CD8-positive, alpha-beta memory T cell (primary cell): ENCODE data around the gene SPATA19. TPM values are rescaled to one million over a fixed set of nuclear protein-coding genes. Genes with fewer than 3 reads are reported as not detected.

Source experiments
- CTCF ChIA-PET: fragments of 350-600 bp; sonication (Branson Sonifier 250); formaldehyde crosslinking; loops from one replicate; lab custom pipeline; 2021; ENCODE audit warnings: antibody characterized with exemption; lab: Charles Lee
- POLR2A ChIA-PET: fragments of 350-600 bp; sonication (Branson Sonifier 250); formaldehyde crosslinking; loops from one replicate; lab custom pipeline; 2021; ENCODE audit warnings: antibody characterized with exemption; lab: Charles Lee
- DNase-seq, 5 donors: peaks; one replicate each; pipeline versions ENCODE4 v3.0.0 to v3.0.0-alpha.2; 2020 to 2022; ENCODE audit warnings: mixed read lengths in 1 of 5
- H3K27ac ChIP-seq: one replicate; pipeline ENCODE4 v1.7.0; 2013; ENCODE audit warnings: low read depth, mild to moderate bottlenecking, low read length, moderate library complexity
- H3K27me3 ChIP-seq: 2 replicates; pipeline ENCODE4 v1.7.0; 2013; ENCODE audit warnings: low read length, mild to moderate bottlenecking; ENCODE audit not compliant: insufficient read depth, poor library complexity, severe bottlenecking
- H3K36me3 ChIP-seq: 2 replicates; pipeline ENCODE4 v1.7.0; 2013; ENCODE audit warnings: mild to moderate bottlenecking, low read length, moderate library complexity; ENCODE audit not compliant: insufficient read depth
- H3K4me1 ChIP-seq: 2 replicates; pipeline ENCODE4 v1.7.0; 2013; ENCODE audit warnings: mild to moderate bottlenecking, low read length, moderate library complexity; ENCODE audit not compliant: insufficient read depth
- H3K4me3 ChIP-seq: 2 replicates; pipeline ENCODE4 v1.7.0; 2013; ENCODE audit warnings: mild to moderate bottlenecking, low read length
- H3K9me3 ChIP-seq: 2 replicates; pipeline ENCODE4 v1.7.0; 2013; ENCODE audit warnings: mild to moderate bottlenecking, low read length
- H3K27ac Mint-ChIP-seq, 8 donors: one replicate each; pipeline ENCODE4 v1.8.0; 2020 to 2021; ENCODE audit warnings: mixed read lengths in 8 of 8, mild to moderate bottlenecking in 6 of 8, inconsistent platforms in 3 of 8, moderate library complexity in 3 of 8
- H3K27me3 Mint-ChIP-seq, 2 donors: one replicate each; pipeline ENCODE4 v1.8.0; 2020 to 2021; ENCODE audit warnings: mixed read lengths in 2 of 2, mild to moderate bottlenecking in 1 of 2, moderate library complexity in 1 of 2
- H3K36me3 Mint-ChIP-seq, 3 donors: one replicate each; pipeline ENCODE4 v1.8.0; 2020 to 2021; ENCODE audit warnings: mixed read lengths in 3 of 3, inconsistent platforms in 1 of 3, mild to moderate bottlenecking in 1 of 3
- H3K4me1 Mint-ChIP-seq, 3 donors: one replicate each; pipeline ENCODE4 v1.8.0; 2020 to 2021; ENCODE audit warnings: mixed read lengths in 3 of 3, inconsistent platforms in 1 of 3, mild to moderate bottlenecking in 1 of 3
- H3K4me3 Mint-ChIP-seq, 7 donors: one replicate each; pipeline ENCODE4 v1.8.0; 2020 to 2021; ENCODE audit warnings: mixed read lengths in 7 of 7, mild to moderate bottlenecking in 6 of 7, moderate library complexity in 4 of 7, inconsistent platforms in 2 of 7
- H3K9me3 Mint-ChIP-seq, 5 donors: one replicate each; pipeline ENCODE4 v1.8.0; 2020 to 2022; ENCODE audit warnings: mixed read lengths in 5 of 5, mild to moderate bottlenecking in 3 of 5, moderate library complexity in 2 of 5, inconsistent platforms in 1 of 5
- polyA plus RNA-seq: library from polyadenylated mRNA; unstranded; fragments of 300-500 nt; fragmentation: Illumina TruSeq; gene quantifications from one replicate; pipeline ENCODE4 v1.2.3, GENCODE V29; 2021
- total RNA-seq, 2 experiments: library from RNA; stranded (reverse); gene quantifications; one replicate each; pipeline ENCODE4 v1.2.3, GENCODE V29; 2021

The SPATA19 gene
- total RNA-seq (not detected), polyA plus RNA-seq (not detected)

GRCh38 chr11:133845413-133845812 is at the start of gene SPATA19:
TSS of gene SPATA19 (minus strand) at chr11:133845513. CDS start at chr11:133845446, 67 bp downstream.
- H3K36me3 Mint-ChIP-seq: no peaks in the 10 kb centered on the region
- no peaks in the 10 kb centered on the region for H3K4me1 Mint-ChIP-seq
- Histone ChIP-seq H3K36me3 (no peaks in the 10 kb centered on the region), H3K4me1 (no peaks in the 10 kb centered on the region), H3K27me3 (no peaks in the 10 kb centered on the region), H3K9me3 (no peaks in the 10 kb centered on the region), H3K27ac (no peak within 1 kb of the TSS), H3K4me3 (no peak within 1 kb of the TSS)
- DNase-seq: no peak
- H3K27me3 Mint-ChIP-seq: peaks cover 3 to 19% of the 10 kb centered on the region in 2 donors
- peaks cover 0 to 7% (median 2%) of the 10 kb centered on the region in 5 donors for H3K9me3 Mint-ChIP-seq
- no peak within 1 kb of the TSS for H3K27ac Mint-ChIP-seq
- CTCF ChIA-PET: no interaction called here
- POLR2A ChIA-PET: no interaction called here
- no peak within 1 kb of the TSS for H3K4me3 Mint-ChIP-seq

- no peaks in the 10 kb centered on the region for H3K4me1 ChIP-seq
- no peak overlapping the region for H3K27ac Mint-ChIP-seq
- no peaks in the 10 kb centered on the region for H3K9me3 Mint-ChIP-seq
- no peaks in the 10 kb centered on the region for H3K27me3 ChIP-seq
- H3K4me3 ChIP-seq: no peak overlapping the region
- peaks cover 11 to 12% of the 10 kb centered on the region in 2 donors for H3K27me3 Mint-ChIP-seq
- no peak for DNase-seq
- H3K9me3 ChIP-seq: no peaks in the 10 kb centered on the region
- H3K36me3 Mint-ChIP-seq: peaks cover 0 to 4% (median 3%) of the 10 kb centered on the region in 3 donors
- H3K4me3 Mint-ChIP-seq: no peak overlapping the region
- no peaks in the 10 kb centered on the region for H3K36me3 ChIP-seq
- H3K4me1 Mint-ChIP-seq: no peaks in the 10 kb centered on the region
- H3K27ac ChIP-seq: no peak overlapping the region
- POLR2A ChIA-PET: no interaction called here
- CTCF ChIA-PET: no interaction called here
Observed at GRCh38 chr11:133895061-133895479, 49.8 kb upstream of the SPATA19 start.

- Histone ChIP-seq H3K4me1 (no peaks in the 10 kb centered on the region), H3K27ac (no peak overlapping the region), H3K9me3 (no peaks in the 10 kb centered on the region), H3K27me3 (peaks cover 3% of the 10 kb centered on the region), H3K4me3 (no peak overlapping the region), H3K36me3 (no peaks in the 10 kb centered on the region)
- H3K27ac Mint-ChIP-seq: no peak overlapping the region
- CTCF ChIA-PET: no interaction called here
- no peaks in the 10 kb centered on the region for H3K4me1 Mint-ChIP-seq
- H3K9me3 Mint-ChIP-seq: no peaks in the 10 kb centered on the region
- H3K4me3 Mint-ChIP-seq: no peak overlapping the region
- H3K36me3 Mint-ChIP-seq: peaks cover 0 to 4% (median 2%) of the 10 kb centered on the region in 3 donors
- no peak for DNase-seq
- peaks cover 11 to 22% of the 10 kb centered on the region in 2 donors for H3K27me3 Mint-ChIP-seq
- POLR2A ChIA-PET: no interaction called here
Observed at GRCh38 chr11:133893381-133893780, 48.1 kb upstream of the SPATA19 start.

- Histone ChIP-seq H3K9me3 (no peaks in the 10 kb centered on the region), H3K36me3 (no peaks in the 10 kb centered on the region), H3K27me3 (peaks cover 3% of the 10 kb centered on the region), H3K27ac (no peak overlapping the region), H3K4me1 (no peaks in the 10 kb centered on the region), H3K4me3 (no peak overlapping the region)
- no peak overlapping the region for H3K27ac Mint-ChIP-seq
- H3K27me3 Mint-ChIP-seq: peaks cover 11 to 27% of the 10 kb centered on the region in 2 donors
- no peaks in the 10 kb centered on the region for H3K9me3 Mint-ChIP-seq
- H3K4me3 Mint-ChIP-seq: no peak overlapping the region
- H3K4me1 Mint-ChIP-seq: no peaks in the 10 kb centered on the region
- ChIA-PET CTCF (no interaction called here), POLR2A (no interaction called here)
- no peak for DNase-seq
- H3K36me3 Mint-ChIP-seq: peaks cover 0 to 3% (median 2%) of the 10 kb centered on the region in 3 donors
Observed at GRCh38 chr11:133892584-133893380, 47.5 kb upstream of the SPATA19 start.

GRCh38 chr11:133892126-133892525 is 46.8 kb upstream of the SPATA19 start:
- H3K36me3 Mint-ChIP-seq: peaks cover 0 to 2% (median under 1%) of the 10 kb centered on the region in 3 donors
- DNase-seq: no peak
- no peaks in the 10 kb centered on the region for H3K4me1 Mint-ChIP-seq
- no peaks in the 10 kb centered on the region for H3K9me3 Mint-ChIP-seq
- no peak overlapping the region for H3K27ac ChIP-seq
- peaks cover 3% of the 10 kb centered on the region for H3K27me3 ChIP-seq
- no peak overlapping the region for H3K27ac Mint-ChIP-seq
- H3K4me3 ChIP-seq: no peak overlapping the region
- POLR2A ChIA-PET: no interaction called here
- no peaks in the 10 kb centered on the region for H3K36me3 ChIP-seq
- H3K4me1 ChIP-seq: no peaks in the 10 kb centered on the region
- CTCF ChIA-PET: no interaction called here
- H3K4me3 Mint-ChIP-seq: no peak overlapping the region
- H3K27me3 Mint-ChIP-seq: peaks cover 13 to 34% of the 10 kb centered on the region in 2 donors
- no peaks in the 10 kb centered on the region for H3K9me3 ChIP-seq

GRCh38 chr11:133889893-133890292 is 44.6 kb upstream of the SPATA19 start:
- Histone ChIP-seq H3K4me3 (no peak overlapping the region), H3K36me3 (no peaks in the 10 kb centered on the region), H3K27me3 (peaks cover 3% of the 10 kb centered on the region), H3K4me1 (no peaks in the 10 kb centered on the region), H3K9me3 (no peaks in the 10 kb centered on the region), H3K27ac (no peak overlapping the region)
- peaks cover 18 to 44% of the 10 kb centered on the region in 2 donors for H3K27me3 Mint-ChIP-seq
- peaks cover 0 to 2% (median 0%) of the 10 kb centered on the region in 5 donors for H3K9me3 Mint-ChIP-seq
- H3K4me3 Mint-ChIP-seq: no peak overlapping the region
- H3K27ac Mint-ChIP-seq: no peak overlapping the region
- no peaks in the 10 kb centered on the region for H3K4me1 Mint-ChIP-seq
- ChIA-PET CTCF (no interaction called here), POLR2A (no interaction called here)
- H3K36me3 Mint-ChIP-seq: no peaks in the 10 kb centered on the region
- no peak for DNase-seq

- Histone ChIP-seq H3K27ac (no peak overlapping the region), H3K4me1 (no peaks in the 10 kb centered on the region), H3K36me3 (no peaks in the 10 kb centered on the region), H3K9me3 (no peaks in the 10 kb centered on the region), H3K27me3 (peaks cover 3% of the 10 kb centered on the region), H3K4me3 (no peak overlapping the region)
- no peaks in the 10 kb centered on the region for H3K36me3 Mint-ChIP-seq
- no peak overlapping the region for H3K27ac Mint-ChIP-seq
- ChIA-PET CTCF (no interaction called here), POLR2A (no interaction called here)
- no peak overlapping the region for H3K4me3 Mint-ChIP-seq
- no peak for DNase-seq
- H3K9me3 Mint-ChIP-seq: peaks cover 0 to 6% (median 0%) of the 10 kb centered on the region in 5 donors
- H3K27me3 Mint-ChIP-seq: peaks cover 23 to 48% of the 10 kb centered on the region in 2 donors
- H3K4me1 Mint-ChIP-seq: no peaks in the 10 kb centered on the region
Observed at GRCh38 chr11:133889188-133889587, 43.9 kb upstream of the SPATA19 start.

- H3K27me3 ChIP-seq: peaks cover 3% of the 10 kb centered on the region
- Mint-ChIP-seq H3K36me3 (peaks cover 0 to 5% (median 0%) of the 10 kb centered on the region in 3 donors), H3K9me3 (peaks cover 0 to 9% (median 5%) of the 10 kb centered on the region in 5 donors), H3K4me1 (no peaks in the 10 kb centered on the region), H3K27ac (no peak overlapping the region), H3K27me3 (peaks cover 29 to 53% of the 10 kb centered on the region in 2 donors), H3K4me3 (no peak overlapping the region)
- H3K4me3 ChIP-seq: no peak overlapping the region
- H3K27ac ChIP-seq: no peak overlapping the region
- no peaks in the 10 kb centered on the region for H3K36me3 ChIP-seq
- no peaks in the 10 kb centered on the region for H3K9me3 ChIP-seq
- H3K4me1 ChIP-seq: no peaks in the 10 kb centered on the region
- POLR2A ChIA-PET: no interaction called here
- DNase-seq: no peak
- CTCF ChIA-PET: no interaction called here
Observed at GRCh38 chr11:133887692-133888332, 42.5 kb upstream of the SPATA19 start.
